MM.1S (cell line): ENCODE results near the gene SPTBN1.

Source experiments
- DNase-seq: peaks from one replicate; pipeline ENCODE4 v3.0.0-alpha.2; 2015
- H2AFZ ChIP-seq: fragments of 300-600 bp; sonication (generic); 2 replicates; pipeline ENCODE4 v1.6.0; 2016; ENCODE audit warnings: antibody characterized with exemption, low read length
- H3F3A ChIP-seq: fragments of 300-600 bp; sonication (generic); 2 replicates; pipeline ENCODE4 v1.6.1; 2016; ENCODE audit warnings: mild to moderate bottlenecking, antibody characterized with exemption, low read length, moderate library complexity, mixed read lengths; ENCODE audit not compliant: insufficient read depth
- H3K27ac ChIP-seq: fragments of 300-600 bp; sonication (generic); 2 replicates; pipeline ENCODE4 v1.5.1; 2016; ENCODE audit warnings: mild to moderate bottlenecking, low read length
- H3K27me3 ChIP-seq: fragments of 300-600 bp; sonication (generic); replicated peaks from 2 replicates; pipeline ENCODE4 v1.6.0; 2016; ENCODE audit warnings: low read length; ENCODE audit not compliant: insufficient read depth
- H3K36me3 ChIP-seq: fragments of 300-600 bp; sonication (generic); replicated peaks from 2 replicates; pipeline ENCODE4 v1.6.1; 2016; ENCODE audit warnings: mild to moderate bottlenecking, low read length, mixed read lengths; ENCODE audit not compliant: insufficient read depth
- H3K4me1 ChIP-seq: fragments of 300-600 bp; sonication (generic); 2 replicates; pipeline ENCODE4 v1.6.1; 2016; ENCODE audit warnings: low read length, mixed read lengths
- H3K4me2 ChIP-seq: fragments of 300-600 bp; sonication (generic); 2 replicates; pipeline ENCODE4 v1.6.0; 2016; ENCODE audit warnings: low read depth, low read length
- H3K4me3 ChIP-seq: fragments of 300-600 bp; sonication (generic); 2 replicates; pipeline ENCODE4 v1.5.1; 2016; ENCODE audit warnings: low read length, mixed read lengths
- H3K79me2 ChIP-seq: fragments of 300-600 bp; sonication (generic); 2 replicates; pipeline ENCODE4 v1.6.1; 2016; ENCODE audit warnings: mixed run types, low read length, mixed read lengths
- H3K9ac ChIP-seq: fragments of 300-600 bp; sonication (generic); 2 replicates; pipeline ENCODE4 v1.6.1; 2016; ENCODE audit warnings: low read length, mixed read lengths
- H3K9me2 ChIP-seq: fragments of 300-600 bp; sonication (generic); replicated peaks from 2 replicates; pipeline ENCODE4 v1.6.1; 2016; ENCODE audit warnings: mild to moderate bottlenecking, low read length, mixed read lengths; ENCODE audit not compliant: insufficient read depth
- H3K9me3 ChIP-seq: fragments of 300-600 bp; sonication (generic); replicated peaks from 2 replicates; pipeline ENCODE4 v1.6.1; 2016; ENCODE audit warnings: mild to moderate bottlenecking, low read length, mixed read lengths; ENCODE audit not compliant: insufficient read depth
- H4K20me1 ChIP-seq: fragments of 300-600 bp; sonication (generic); 2 replicates; pipeline ENCODE4 v1.6.1; 2016; ENCODE audit warnings: mild to moderate bottlenecking, low read length, moderate library complexity, mixed read lengths; ENCODE audit not compliant: insufficient read depth
- EZH2 ChIP-seq: fragments of 300-600 bp; sonication (generic); optimal IDR thresholded peaks from 2 replicates; pipeline ENCODE3; 2017; ENCODE audit warnings: low read depth, mild to moderate bottlenecking, antibody characterized with exemption, low read length, mixed read lengths
- EZH2phosphoT487 ChIP-seq: fragments of 300-600 bp; sonication (generic); IDR thresholded peaks from 2 replicates; pipeline ENCODE4 v1.6.1; 2018; ENCODE audit warnings: antibody characterized with exemption, low read length
- TF ChIP-seq, protein P1 (sequence below): fragments of 300-600 bp; sonication (generic); IDR thresholded peaks from 2 replicates; pipeline ENCODE4 v1.5.1; 2016; ENCODE audit warnings: antibody characterized with exemption, low read length, mixed read lengths

SPTBN1 gene

DNA sequence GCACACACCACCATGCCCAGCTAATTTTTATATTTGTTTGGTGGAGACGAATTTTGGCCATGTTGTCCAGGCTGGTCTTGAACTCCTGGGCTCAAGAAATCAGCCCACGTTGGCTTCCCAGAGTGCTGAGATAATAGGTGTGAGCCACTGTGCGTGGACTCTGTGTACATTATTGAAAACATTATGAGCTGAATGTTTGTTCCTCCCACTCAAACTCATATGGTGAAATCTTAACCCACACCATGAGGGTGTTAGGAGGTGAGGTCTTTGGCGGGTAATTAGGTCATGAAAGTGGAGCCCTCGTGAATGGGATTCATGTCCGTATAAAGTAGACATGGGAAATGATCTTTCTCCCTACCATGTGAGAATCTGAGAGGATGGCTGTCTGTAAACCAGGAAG, 83.6 kb downstream of the SPTBN1 start:
- no peak overlapping the region for H2AFZ ChIP-seq
- H3K79me2 ChIP-seq, result peaks cover 6% of the 10 kb centered on the region; the same call in 1 of the 2 replicates
- no peaks in the 10 kb centered on the region for H4K20me1 ChIP-seq

DNA sequence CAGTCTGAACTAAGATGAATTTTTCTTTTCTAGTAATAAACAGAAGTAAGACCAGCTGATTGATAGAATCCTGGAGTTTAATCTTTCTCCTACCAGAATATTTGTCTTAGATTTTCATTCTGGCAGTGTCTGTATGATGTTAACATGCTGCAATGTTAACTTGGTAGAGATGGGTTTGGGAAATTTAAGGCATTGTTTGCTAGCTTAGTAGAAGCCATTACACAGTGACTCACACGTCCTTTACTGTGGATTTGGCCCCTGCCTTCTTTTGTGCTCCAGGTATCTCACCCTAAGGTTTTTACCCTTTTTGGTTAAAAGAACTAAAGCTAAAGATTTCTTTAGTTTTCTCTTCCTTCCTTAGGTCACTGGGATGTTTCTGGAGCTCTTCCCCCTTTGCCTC, 84.1 kb downstream of the SPTBN1 start:
- no peak for TF ChIP-seq EZH2phosphoT487
- TF ChIP-seq EZH2, result no peak
- TF ChIP-seq, protein P1, sequence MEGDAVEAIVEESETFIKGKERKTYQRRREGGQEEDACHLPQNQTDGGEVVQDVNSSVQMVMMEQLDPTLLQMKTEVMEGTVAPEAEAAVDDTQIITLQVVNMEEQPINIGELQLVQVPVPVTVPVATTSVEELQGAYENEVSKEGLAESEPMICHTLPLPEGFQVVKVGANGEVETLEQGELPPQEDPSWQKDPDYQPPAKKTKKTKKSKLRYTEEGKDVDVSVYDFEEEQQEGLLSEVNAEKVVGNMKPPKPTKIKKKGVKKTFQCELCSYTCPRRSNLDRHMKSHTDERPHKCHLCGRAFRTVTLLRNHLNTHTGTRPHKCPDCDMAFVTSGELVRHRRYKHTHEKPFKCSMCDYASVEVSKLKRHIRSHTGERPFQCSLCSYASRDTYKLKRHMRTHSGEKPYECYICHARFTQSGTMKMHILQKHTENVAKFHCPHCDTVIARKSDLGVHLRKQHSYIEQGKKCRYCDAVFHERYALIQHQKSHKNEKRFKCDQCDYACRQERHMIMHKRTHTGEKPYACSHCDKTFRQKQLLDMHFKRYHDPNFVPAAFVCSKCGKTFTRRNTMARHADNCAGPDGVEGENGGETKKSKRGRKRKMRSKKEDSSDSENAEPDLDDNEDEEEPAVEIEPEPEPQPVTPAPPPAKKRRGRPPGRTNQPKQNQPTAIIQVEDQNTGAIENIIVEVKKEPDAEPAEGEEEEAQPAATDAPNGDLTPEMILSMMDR, result no peak
- Histone ChIP-seq H3K4me1 (peaks cover 11% of the 10 kb centered on the region), H3K4me2 (no peak overlapping the region), H3K27ac (no peak overlapping the region), H3K79me2 (peaks cover 6% of the 10 kb centered on the region; the same call in 1 of the 2 replicates), H2AFZ (no peak overlapping the region), H3K9me3 (no peaks in the 10 kb centered on the region), H3K9ac (no peak overlapping the region), H3K9me2 (no peaks in the 10 kb centered on the region), H4K20me1 (no peaks in the 10 kb centered on the region), H3F3A (peaks cover 7% of the 10 kb centered on the region; the same call in 1 of the 2 replicates), H3K4me3 (no peak overlapping the region), H3K36me3 (no peaks in the 10 kb centered on the region), H3K27me3 (no peaks in the 10 kb centered on the region; the same call in 1 of the 2 replicates)
- no peak for DNase-seq

More for the DNA sequence above, 83.6 kb downstream of the SPTBN1 start:
- H3K4me3 ChIP-seq, result no peak overlapping the region
- H3K36me3 ChIP-seq, result no peaks in the 10 kb centered on the region
- no peaks in the 10 kb centered on the region; the same call in 1 of the 2 replicates for H3K27me3 ChIP-seq
- TF ChIP-seq, protein P1, result no peak
- TF ChIP-seq EZH2phosphoT487 (no peak), EZH2 (no peak)
- no peaks in the 10 kb centered on the region for H3K9me3 ChIP-seq
- H3K27ac ChIP-seq, result no peak overlapping the region
- DNase-seq, result no peak
- peaks cover 11% of the 10 kb centered on the region for H3K4me1 ChIP-seq
- H3K4me2 ChIP-seq, result no peak overlapping the region
- H3K9me2 ChIP-seq, result no peaks in the 10 kb centered on the region
- H3K9ac ChIP-seq, result no peak overlapping the region
- peaks cover 7% of the 10 kb centered on the region; the same call in 1 of the 2 replicates for H3F3A ChIP-seq

DNA sequence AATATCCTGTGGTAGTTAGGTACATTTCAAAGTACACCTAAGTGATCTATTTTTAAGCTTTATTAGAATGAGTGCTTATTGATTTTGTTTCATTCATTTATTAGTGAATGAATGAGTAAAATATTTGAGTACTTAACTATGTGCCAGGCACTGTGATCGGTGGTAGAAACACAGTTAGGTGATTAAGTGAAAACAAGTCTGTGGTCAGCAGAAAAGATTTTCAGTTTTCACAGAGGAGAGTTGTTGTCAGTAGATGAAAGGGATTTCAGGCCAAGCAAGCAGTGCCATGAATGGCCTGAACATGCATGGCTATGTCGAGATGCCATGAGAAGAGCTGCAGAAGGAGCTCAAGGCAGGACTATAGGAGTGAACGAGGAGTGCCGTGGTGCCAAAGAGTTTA, 85.9 kb downstream of the SPTBN1 start:
- Histone ChIP-seq H3K4me1 (peaks cover 11% of the 10 kb centered on the region), H2AFZ (no peak overlapping the region), H3K27ac (no peak overlapping the region), H3K79me2 (peaks cover 6% of the 10 kb centered on the region), H3K9me3 (no peaks in the 10 kb centered on the region), H3K9ac (no peak overlapping the region), H3F3A (peaks cover 7% of the 10 kb centered on the region; the same call in 1 of the 2 replicates), H3K36me3 (no peaks in the 10 kb centered on the region), H3K4me2 (no peak overlapping the region), H3K27me3 (no peaks in the 10 kb centered on the region; the same call in 1 of the 2 replicates), H3K9me2 (no peaks in the 10 kb centered on the region), H3K4me3 (no peak overlapping the region), H4K20me1 (no peaks in the 10 kb centered on the region)
- TF ChIP-seq EZH2 (no peak), EZH2phosphoT487 (no peak)
- TF ChIP-seq, protein P1, result no peak
- peak; percentile 52 for DNase-seq
